ENCODE results near the gene ZMYND19.

- TF ChIP-seq, protein P1, sequence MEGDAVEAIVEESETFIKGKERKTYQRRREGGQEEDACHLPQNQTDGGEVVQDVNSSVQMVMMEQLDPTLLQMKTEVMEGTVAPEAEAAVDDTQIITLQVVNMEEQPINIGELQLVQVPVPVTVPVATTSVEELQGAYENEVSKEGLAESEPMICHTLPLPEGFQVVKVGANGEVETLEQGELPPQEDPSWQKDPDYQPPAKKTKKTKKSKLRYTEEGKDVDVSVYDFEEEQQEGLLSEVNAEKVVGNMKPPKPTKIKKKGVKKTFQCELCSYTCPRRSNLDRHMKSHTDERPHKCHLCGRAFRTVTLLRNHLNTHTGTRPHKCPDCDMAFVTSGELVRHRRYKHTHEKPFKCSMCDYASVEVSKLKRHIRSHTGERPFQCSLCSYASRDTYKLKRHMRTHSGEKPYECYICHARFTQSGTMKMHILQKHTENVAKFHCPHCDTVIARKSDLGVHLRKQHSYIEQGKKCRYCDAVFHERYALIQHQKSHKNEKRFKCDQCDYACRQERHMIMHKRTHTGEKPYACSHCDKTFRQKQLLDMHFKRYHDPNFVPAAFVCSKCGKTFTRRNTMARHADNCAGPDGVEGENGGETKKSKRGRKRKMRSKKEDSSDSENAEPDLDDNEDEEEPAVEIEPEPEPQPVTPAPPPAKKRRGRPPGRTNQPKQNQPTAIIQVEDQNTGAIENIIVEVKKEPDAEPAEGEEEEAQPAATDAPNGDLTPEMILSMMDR (IDR thresholded peaks at IDR 0.05; ENCODE audit: low read depth, low read length, poor library complexity, severe bottlenecking): no peak
- TF ChIP-seq EZH2phosphoT487 (IDR thresholded peaks at IDR 0.05; ENCODE audit: borderline replicate concordance, low read length): no peak
Observed at GRCh38 chr9:137552022-137552768, 38.1 kb downstream of the ZMYND19 start.
